Body of pancreas (tissue), 4 donors: ENCODE results near the gene DCDC2B. TPM values are rescaled to one million over a fixed set of nuclear protein-coding genes. Genes with fewer than 3 reads are reported as not detected.

Source experiments
- ATAC-seq: fragments of 150-250 bp; one replicate; pipeline ENCODE4 v1.9.1; 2016
- DNase-seq, 4 donors: peaks; one replicate each; pipeline ENCODE4 v3.0.0-alpha.2; 2019
- H3K27ac ChIP-seq, 4 donors: fragments of 200-600 bp; sonication (generic); 1 replicate in 3 of 4; 2 replicates in 1 of 4; pipeline versions ENCODE4 v1.5.1 to v1.6.1; 2016 to 2019; ENCODE audit warnings: mild to moderate bottlenecking in 1 of 4, mixed read lengths in 1 of 4, moderate library complexity in 1 of 4
- H3K27me3 ChIP-seq, 2 donors: fragments of 200-600 bp; sonication (generic); one replicate each; pipeline ENCODE4 v1.6.0; 2016; ENCODE audit warnings: mild to moderate bottlenecking in 1 of 2
- H3K36me3 ChIP-seq, 2 donors: fragments of 200-600 bp; sonication (generic); replicated peaks in 1 of 2; 2 replicates each; pipeline ENCODE4 v1.5.1; 2016; ENCODE audit warnings: low read depth in 2 of 2; ENCODE audit not compliant: insufficient read depth in 1 of 2
- H3K4me1 ChIP-seq: fragments of 200-600 bp; sonication (generic); one replicate; pipeline ENCODE4 v1.6.0; 2016
- H3K4me3 ChIP-seq, 2 donors: fragments of 200-600 bp; sonication (generic); 1 replicate in 1 of 2; 2 replicates in 1 of 2; pipeline ENCODE4 v1.5.1; 2016 to 2019
- H3K9me3 ChIP-seq, 3 donors: fragments of 200-600 bp; sonication (generic); 1 replicate in 2 of 3; 2 replicates in 1 of 3; pipeline ENCODE4 v1.5.1; 2016
- CTCF ChIP-seq, 7 experiments: fragments of 450-650 bp in 4 of 7; fragments of 200-600 bp in 3 of 7; sonication (generic) in 3 of 7; IDR thresholded peaks; one replicate each; pipeline ENCODE4 v1.5.1; 2016 to 2019; ENCODE audit warnings: antibody characterized with exemption in 7 of 7
- POLR2A ChIP-seq, 3 donors: fragments of 450-650 bp; IDR thresholded peaks; one replicate each; pipeline ENCODE4 v1.6.1; 2016; ENCODE audit warnings: antibody characterized with exemption in 3 of 3, mild to moderate bottlenecking in 2 of 3
- WGBS, 2 donors: methylation state at CpG; one replicate each; pipeline ENCODE4 v1.1.5; 2017; 5-methylcytosine and 5-hydroxymethylcytosine counted together
- intact Hi-C: fragments of 100-400 bp; cut with DNase I; formaldehyde crosslinking; loops from one replicate; pipeline ENCODE4 v1.15.1; 2023
- total RNA-seq, 2 donors: library from RNA; depleted of rRNA; stranded (reverse); fragments of >200 nt; gene quantifications; one replicate each; pipeline ENCODE4 v1.1.0, GENCODE V29; 2016

Gene DCDC2B
- total RNA-seq, 2 donors from 2014 or later: not detected

DNA sequence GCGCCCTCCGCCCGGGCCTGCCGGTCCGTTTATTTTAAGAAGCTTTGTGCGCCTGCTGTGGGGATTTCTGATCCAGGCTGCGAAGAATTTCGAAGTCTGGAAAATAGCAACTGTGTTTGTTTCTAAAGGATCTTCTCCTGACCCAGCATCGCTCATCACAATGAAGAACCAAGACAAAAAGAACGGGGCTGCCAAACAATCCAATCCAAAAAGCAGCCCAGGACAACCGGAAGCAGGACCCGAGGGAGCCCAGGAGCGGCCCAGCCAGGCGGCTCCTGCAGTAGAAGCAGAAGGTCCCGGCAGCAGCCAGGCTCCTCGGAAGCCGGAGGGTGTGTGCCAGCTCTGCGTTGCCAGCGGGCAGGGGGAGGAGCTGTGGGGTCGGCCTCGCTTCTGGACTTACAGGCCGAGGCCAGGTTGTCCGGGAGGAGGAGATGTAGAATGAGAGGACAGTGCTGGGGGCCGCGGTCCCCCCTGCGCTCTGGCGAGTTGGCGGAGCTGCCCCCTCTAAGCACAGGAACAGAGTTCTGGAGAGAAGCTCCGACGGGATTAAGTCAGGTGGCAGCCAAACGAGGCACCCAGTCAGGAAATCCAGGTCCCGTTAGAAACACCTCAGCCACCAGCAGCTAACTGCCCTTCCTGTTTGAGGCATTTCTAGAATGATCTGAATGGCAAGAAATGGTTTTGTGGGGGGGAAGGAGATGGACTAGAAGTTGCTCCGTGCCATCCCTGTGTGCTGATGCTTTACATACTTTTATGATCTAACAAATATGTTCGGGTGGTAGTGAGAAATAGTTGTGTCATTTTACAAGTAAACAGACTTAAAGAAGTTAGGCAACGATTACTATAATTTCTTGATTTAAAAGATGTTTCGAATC, 28.5 kb upstream of the DCDC2B start:
- Histone ChIP-seq H3K4me3 (peak overlapping the region; percentile 30 to 66), H3K9me3 (no peaks in the 10 kb centered on the region), H3K27ac (peak overlapping the region; percentile 71 to 93 (median 92)), H3K27me3 (no peaks in the 10 kb centered on the region), H3K4me1 (peaks cover 53% of the 10 kb centered on the region), H3K36me3 (peaks cover 3 to 7% of the 10 kb centered on the region in 2 donors)
- peak; percentile 34 for ATAC-seq
- DNase-seq: peak; percentile 52 to 63 (median 54)
- TF ChIP-seq POLR2A (IDR thresholded peaks at IDR 0.05) (no peak), CTCF (IDR thresholded peaks at IDR 0.05) (no peak)
- 4 to 6% methylated on average over 16 to 36 of the region's 36 CpGs for WGBS, 2 donors
- intact Hi-C loops: no loop called here

- 70% methylated on average over 9 of the region's 9 CpGs for WGBS, 2 donors
- peaks cover 53% of the 10 kb centered on the region for H3K4me1 ChIP-seq
- H3K9me3 ChIP-seq: no peaks in the 10 kb centered on the region
- H3K27me3 ChIP-seq: no peaks in the 10 kb centered on the region
- H3K27ac ChIP-seq: no peak overlapping the region
- intact Hi-C loops: no loop called here
- H3K36me3 ChIP-seq: peaks cover 3 to 9% of the 10 kb centered on the region in 2 donors
- no peak overlapping the region for H3K4me3 ChIP-seq
- DNase-seq: no peak
- no peak for ATAC-seq
- TF ChIP-seq POLR2A (IDR thresholded peaks at IDR 0.05) (no peak), CTCF (IDR thresholded peaks at IDR 0.05) (no peak)
Observed at GRCh38 chr1:32181065-32181464, 27.8 kb upstream of the DCDC2B start.

DNA sequence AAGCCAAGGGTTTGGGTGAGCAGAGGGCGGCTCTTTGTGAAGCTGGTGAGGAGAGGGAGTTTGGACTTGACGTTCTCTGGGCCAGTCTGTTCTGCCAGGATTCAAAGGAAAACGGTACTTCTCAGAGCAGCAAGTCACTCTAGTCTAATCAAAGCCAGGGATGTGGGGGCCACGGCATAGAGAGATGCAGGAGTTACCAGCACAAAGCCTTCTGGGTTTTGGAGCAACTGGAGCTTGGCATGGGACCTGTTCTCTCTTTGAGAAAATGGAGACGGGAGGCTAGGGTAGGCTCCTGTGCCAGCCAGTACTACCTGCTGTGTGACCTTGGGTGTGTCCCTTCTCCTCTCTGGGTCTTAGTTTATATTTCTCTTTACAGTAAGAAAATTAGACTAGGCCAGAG, 27.3 kb upstream of the DCDC2B start:
- ATAC-seq (no peak), DNase-seq (no peak)
- Histone ChIP-seq H3K36me3 (peaks cover 3 to 9% of the 10 kb centered on the region in 2 donors), H3K9me3 (no peaks in the 10 kb centered on the region), H3K27ac (no peak overlapping the region), H3K4me3 (no peak overlapping the region), H3K27me3 (no peaks in the 10 kb centered on the region), H3K4me1 (peaks cover 53% of the 10 kb centered on the region)
- TF ChIP-seq CTCF (IDR thresholded peaks at IDR 0.05) (no peak), POLR2A (IDR thresholded peaks at IDR 0.05) (no peak)
- intact Hi-C loops: no loop called here
- 51 to 66% methylated on average over 5 of the region's 5 CpGs for WGBS, 2 donors

- H3K27ac ChIP-seq: no peak overlapping the region
- peaks cover 3 to 9% of the 10 kb centered on the region in 2 donors for H3K36me3 ChIP-seq
- no peak for TF ChIP-seq CTCF (IDR thresholded peaks at IDR 0.05)
- TF ChIP-seq POLR2A (IDR thresholded peaks at IDR 0.05): no peak
- no peaks in the 10 kb centered on the region for H3K27me3 ChIP-seq
- WGBS, 2 donors: 85 to 92% methylated on average over 6 of the region's 6 CpGs
- peaks cover 53% of the 10 kb centered on the region for H3K4me1 ChIP-seq
- intact Hi-C loops: no loop called here
- DNase-seq (no peak), ATAC-seq (no peak)
- H3K9me3 ChIP-seq: no peaks in the 10 kb centered on the region
- no peak overlapping the region for H3K4me3 ChIP-seq
Observed at GRCh38 chr1:32182060-32182459, 26.8 kb upstream of the DCDC2B start.

DNA sequence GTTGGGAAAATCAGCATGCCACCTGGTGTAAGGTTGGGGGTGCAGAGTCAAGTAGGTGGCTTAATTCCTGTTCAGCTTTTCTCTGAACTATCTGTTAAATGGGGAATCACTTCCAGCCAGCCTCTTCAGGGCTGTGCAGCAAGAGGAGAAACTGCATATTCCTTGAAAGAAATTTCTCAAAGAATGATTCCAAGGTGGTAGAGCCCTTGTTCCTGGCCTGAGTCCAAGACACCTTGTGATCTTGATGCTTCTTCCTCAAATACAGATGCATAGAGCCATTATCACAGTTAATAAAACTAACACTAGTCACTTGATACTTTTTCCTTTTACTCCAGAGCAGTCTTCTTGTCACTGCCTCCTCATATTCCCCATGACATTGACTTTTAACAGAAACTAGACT, 24.2 kb upstream of the DCDC2B start:
- Histone ChIP-seq H3K4me3 (no peak overlapping the region), H3K27ac (no peak overlapping the region), H3K27me3 (no peaks in the 10 kb centered on the region), H3K36me3 (peaks cover 3 to 31% of the 10 kb centered on the region in 2 donors), H3K9me3 (no peaks in the 10 kb centered on the region), H3K4me1 (peaks cover 45% of the 10 kb centered on the region)
- no peak for ATAC-seq
- no peak for DNase-seq
- intact Hi-C loops: no loop called here
- TF ChIP-seq POLR2A (IDR thresholded peaks at IDR 0.05) (no peak), CTCF (IDR thresholded peaks at IDR 0.05) (no peak)
